ENCODE results near the gene QSER1.

- TF ChIP-seq, protein P1, sequence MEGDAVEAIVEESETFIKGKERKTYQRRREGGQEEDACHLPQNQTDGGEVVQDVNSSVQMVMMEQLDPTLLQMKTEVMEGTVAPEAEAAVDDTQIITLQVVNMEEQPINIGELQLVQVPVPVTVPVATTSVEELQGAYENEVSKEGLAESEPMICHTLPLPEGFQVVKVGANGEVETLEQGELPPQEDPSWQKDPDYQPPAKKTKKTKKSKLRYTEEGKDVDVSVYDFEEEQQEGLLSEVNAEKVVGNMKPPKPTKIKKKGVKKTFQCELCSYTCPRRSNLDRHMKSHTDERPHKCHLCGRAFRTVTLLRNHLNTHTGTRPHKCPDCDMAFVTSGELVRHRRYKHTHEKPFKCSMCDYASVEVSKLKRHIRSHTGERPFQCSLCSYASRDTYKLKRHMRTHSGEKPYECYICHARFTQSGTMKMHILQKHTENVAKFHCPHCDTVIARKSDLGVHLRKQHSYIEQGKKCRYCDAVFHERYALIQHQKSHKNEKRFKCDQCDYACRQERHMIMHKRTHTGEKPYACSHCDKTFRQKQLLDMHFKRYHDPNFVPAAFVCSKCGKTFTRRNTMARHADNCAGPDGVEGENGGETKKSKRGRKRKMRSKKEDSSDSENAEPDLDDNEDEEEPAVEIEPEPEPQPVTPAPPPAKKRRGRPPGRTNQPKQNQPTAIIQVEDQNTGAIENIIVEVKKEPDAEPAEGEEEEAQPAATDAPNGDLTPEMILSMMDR (IDR thresholded peaks at IDR 0.05), result no peak
- no peak for TF ChIP-seq POLR2A (IDR thresholded peaks at IDR 0.05)
- no peak for TF ChIP-seq POLR2AphosphoS5 (IDR thresholded peaks at IDR 0.05)
Observed at GRCh38 chr11:33001281-33001680, 108.7 kb downstream of the QSER1 start.

Data from sigmoid colon (tissue), 4 donors.